Measurements from ENCODE around the gene TRIM49.
"Not testable (repeated sequence)": the region's sequence is repeated elsewhere in the genome, so short reads cannot be mapped to it uniquely, and the experiment has no call there.

GRCh38 chr11:89808475-89808874, at the start of gene TRIM49:
- not testable (repeated sequence) for TF ChIP-seq POLR2A, CTCF (IDR thresholded peaks at IDR 0.05)
